KG1 (cell line): ENCODE data around the gene ITPR2.

Experiments
- DNase-seq: peaks from one replicate; lab custom pipeline; 2025; lab: John Stamatoyannopoulos, UW

Gene ITPR2

DNA sequence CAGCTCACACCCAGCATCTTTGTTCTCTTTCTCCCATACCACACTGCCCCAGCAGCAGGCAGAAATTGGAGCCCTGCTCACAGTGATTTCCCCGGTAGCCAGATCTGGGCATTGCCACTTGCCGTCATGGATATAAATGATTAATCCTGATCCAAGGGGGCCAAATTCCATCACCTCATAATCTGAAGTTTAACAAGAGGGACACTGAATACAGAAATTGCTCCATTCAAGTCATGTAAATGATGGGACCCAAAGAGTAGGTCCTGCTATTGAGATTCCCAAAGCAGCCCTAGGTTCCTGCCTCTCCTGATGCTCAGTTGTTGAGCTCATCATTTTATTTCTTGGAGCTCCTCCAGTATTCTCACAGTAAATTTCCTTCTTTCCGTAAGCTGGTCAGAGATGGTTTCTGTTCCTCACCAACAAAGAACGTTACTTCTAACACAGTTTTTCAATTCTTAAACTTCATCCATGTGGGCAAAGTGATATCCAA lies 11.7 kb downstream of the ITPR2 start:
- DNase-seq = no peak

GRCh38 chr12:26818636-26819035 lies 14.4 kb downstream of the ITPR2 start:
- no peak for DNase-seq

DNA sequence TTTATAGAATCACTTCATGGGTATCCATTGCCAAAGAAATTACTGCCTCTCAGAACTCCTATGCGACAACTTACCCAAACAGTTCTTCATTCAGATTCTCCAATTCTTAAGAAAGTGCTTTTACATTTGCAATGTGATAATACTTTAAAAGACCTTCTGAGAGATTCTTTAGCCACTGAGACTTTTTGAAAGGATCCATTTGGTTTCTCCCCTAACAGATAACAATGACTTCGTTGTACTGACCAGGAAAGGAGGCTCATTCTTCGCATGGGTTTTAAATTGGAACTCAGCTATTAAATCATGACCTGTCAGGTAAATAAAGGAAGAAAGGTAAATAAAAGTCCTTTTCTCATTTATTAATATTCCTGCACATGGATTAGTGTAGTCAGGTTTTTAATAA lies 14.8 kb downstream of the ITPR2 start:
- no peak for DNase-seq

DNA sequence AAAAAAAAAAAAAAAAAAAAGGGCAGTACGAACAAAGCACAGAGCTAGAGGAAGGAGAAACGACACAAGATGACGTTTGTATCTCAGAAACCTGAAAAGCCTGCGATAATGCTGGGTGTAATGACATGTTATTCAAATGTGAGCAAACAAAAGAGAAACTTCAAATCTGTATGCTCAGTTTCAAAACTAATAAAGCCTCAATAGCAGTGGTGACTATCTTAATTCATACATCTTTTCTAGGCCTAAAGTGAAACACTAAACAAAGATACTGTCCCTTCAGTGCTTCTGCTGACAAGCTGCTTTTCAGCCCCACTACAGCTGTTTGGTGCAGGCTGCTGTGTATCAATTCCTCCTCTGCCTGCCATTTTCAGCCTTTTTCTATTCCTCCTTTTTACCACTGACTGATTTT lies 15.8 kb downstream of the ITPR2 start:
- no peak for DNase-seq

DNA sequence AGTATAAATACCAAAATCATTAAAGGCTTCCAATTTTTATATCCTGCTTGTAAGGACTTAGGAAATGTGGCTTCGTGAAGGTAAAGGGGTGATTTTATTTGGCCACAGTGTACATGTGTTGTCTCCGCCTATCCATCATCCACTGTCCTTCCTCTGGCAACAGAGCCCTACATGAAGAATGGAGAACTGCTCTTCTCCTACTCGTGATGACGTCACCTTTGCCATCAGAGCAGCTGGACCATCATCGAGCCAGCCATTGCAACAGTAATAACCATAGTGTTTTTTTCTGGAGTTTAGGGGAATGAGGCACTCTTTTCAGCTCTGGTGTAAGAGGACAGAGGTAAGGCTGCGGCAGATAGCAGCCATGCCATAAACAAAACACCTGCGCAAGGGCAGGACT lies 19.2 kb downstream of the ITPR2 start:
- DNase-seq = no peak

DNA sequence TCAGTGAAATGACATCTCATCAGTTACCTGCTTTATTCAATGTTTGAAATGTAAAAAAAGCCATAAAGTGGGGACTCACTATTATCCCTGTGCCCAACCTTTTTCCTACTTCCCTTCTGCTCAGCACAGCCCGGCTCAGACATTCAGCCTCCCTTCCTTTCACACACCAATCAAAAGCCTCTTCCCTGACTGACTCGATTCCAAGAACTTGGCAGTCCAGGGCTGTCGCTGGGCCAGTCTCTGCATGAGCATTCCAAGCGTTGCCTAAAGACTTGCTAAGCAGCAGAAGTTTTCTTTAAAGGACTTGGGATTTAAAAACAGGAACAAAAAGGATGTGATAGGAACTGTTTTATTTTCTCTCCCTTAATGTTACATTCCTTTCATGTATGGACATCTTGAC lies 22.7 kb downstream of the ITPR2 start:
- DNase-seq = no peak

DNA sequence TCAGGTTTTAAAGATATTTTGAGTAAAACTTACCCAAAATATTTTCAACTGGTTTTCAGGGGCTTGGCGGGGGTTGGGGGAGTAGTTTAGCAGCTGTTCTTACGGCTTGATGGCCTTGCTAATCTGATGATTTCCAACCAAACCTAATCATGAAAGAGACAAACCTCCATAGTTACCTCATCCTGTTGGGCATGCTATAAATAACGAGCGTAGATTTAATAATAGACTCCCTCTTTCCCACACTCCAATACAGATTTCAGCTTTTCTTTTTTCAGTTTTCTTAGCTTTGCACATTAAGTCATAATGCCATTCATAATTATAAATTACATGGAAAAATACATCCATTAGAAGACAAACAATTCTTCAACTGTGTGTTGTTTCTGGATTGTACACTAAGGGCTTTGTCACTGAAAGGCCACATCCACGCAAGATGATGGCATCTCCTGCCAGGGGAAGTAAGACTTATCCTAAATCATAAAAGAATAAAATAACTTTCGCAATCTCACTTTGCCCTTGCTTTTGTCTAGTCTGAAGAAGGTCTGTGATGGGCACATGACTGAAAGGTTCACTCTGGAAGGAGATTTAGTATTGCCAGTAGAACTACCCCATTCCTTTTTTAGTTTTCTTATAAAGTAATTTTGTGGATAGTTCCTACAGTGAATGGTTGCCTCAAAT lies 23.2 kb downstream of the ITPR2 start:
- no peak for DNase-seq

- DNase-seq = no peak
Measured at GRCh38 chr12:26808766-26809476, 24.1 kb downstream of the ITPR2 start.

DNA sequence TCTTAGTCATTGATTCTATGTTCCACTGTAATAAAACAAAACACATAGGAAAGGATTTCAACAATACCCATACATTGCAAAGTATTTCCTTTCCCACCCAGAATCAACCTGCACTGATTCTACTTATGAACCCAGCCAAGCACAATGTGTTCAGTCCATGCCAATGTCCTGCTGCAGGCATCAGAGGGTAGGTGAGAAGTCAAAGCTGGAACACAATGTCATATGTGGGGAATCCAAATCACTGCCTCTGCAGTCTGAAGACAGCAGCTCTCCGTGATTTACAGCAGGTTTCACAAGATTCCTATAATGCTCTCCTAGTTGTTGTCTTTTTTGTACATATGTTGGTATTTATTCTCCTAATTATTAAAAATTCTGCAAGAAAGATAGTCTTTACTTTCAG lies 25.7 kb downstream of the ITPR2 start:
- no peak for DNase-seq

DNA sequence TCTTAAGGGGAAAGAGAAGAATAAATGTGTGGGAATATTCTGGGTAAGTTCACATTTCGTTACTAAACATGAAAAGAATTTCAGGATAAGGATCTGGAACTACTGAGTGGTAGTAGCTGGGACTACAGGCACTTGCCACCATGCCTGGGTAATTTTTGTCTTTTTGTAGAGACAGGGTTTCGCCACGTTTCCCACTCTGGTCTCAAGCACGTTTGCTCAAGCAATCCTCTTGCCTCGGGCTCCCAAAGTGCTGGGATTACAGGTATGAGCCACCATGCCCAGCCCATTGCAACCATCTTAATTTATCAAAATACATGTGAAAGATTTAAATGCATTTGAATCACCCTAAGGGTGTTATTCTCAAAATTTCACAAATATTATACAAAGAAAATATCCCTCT lies 26.4 kb downstream of the ITPR2 start:
- no peak for DNase-seq

DNA sequence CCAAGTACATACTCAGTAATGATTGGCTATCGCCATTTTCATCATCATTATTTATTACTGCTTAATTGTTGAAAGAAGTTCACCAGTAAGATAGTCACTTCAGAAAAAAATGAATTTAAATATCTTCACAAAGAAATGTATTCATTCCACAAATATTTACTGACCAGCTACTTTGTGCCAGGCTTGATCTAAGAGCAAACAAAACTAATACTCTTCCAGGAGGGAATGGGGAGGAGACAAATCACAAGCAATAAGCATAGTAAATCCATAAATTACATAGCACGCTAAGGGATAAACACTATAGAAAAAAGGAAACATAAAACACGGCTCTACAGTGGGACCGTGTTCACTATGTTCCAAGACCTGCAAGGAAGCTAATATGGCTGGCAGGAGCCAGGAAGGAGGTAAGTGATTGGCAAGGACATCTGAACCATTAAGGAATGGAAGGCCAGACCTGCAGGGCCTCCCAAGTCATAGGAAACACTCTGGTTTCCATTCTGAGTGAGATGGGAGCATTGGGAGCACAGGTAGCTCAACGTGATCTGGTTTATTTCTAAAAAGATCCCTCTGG lies 27.5 kb downstream of the ITPR2 start:
- DNase-seq = no peak

GRCh38 chr12:26803552-26803951 lies 29.4 kb downstream of the ITPR2 start:
- no peak for DNase-seq

GRCh38 chr12:26801486-26801885 lies 31.5 kb downstream of the ITPR2 start:
- DNase-seq = no peak

DNA sequence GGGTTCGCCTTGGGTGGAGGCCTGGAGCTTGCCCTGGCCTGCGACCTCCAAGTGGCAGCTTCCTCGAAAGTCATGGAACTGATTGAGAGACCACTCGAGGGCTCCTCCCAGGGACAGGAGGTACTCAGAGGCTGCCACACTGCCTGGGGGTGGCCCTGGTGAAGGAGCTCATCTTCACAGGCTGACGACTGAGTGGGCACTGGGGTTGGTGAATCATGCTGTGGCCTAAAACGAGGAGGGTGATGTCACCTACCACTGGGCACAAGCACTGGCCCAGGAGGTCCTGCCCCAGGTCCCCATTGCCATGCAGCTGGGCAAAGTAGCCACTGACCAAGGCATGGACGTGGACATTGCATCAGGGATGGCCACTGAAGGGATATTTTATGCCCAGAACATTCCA lies 32.1 kb downstream of the ITPR2 start:
- DNase-seq = no peak

DNA sequence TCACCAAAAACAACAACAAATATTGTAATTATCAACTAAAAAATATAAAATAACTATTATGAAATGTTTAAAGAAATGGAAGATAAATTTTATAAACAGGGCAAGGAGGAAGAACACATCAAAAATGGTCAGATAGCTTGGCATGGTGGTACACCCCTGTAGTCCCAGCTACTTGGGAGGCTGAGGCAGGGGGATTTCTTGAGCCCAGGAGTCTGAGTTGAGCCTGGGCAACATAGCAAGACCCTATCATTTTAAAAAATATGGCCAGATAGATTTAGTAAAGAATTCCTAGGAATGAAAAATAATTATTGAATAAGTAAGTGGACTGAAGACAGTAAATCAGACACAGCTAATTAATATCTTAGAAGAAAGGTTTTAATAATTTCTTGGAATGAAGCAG lies 32.6 kb downstream of the ITPR2 start:
- no peak for DNase-seq

- DNase-seq = no peak
Measured at GRCh38 chr12:26799741-26800140, 33.3 kb downstream of the ITPR2 start.

DNA sequence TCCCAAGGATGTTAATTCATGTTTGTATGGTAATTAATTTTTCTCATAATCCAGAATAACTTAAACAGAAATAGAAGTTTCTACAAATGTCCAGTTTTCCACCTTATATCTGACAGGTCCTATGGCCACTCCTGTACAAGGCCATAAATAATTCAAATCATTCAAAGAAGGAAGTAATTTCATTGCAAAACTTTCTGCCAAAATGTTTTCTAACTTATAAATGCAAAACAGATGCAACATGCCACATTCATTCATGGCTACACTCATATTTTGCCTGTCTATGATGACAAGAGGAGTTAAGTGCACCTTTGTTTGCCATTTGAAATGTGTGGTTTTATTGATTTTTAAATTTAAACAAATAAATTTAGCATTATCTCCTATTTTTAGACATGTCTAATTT lies 34.4 kb downstream of the ITPR2 start:
- DNase-seq = no peak

- no peak for DNase-seq
Measured at GRCh38 chr12:26798023-26798422, 35.0 kb downstream of the ITPR2 start.

- no peak for DNase-seq
Measured at GRCh38 chr12:26795910-26796309, 37.1 kb downstream of the ITPR2 start.

DNA sequence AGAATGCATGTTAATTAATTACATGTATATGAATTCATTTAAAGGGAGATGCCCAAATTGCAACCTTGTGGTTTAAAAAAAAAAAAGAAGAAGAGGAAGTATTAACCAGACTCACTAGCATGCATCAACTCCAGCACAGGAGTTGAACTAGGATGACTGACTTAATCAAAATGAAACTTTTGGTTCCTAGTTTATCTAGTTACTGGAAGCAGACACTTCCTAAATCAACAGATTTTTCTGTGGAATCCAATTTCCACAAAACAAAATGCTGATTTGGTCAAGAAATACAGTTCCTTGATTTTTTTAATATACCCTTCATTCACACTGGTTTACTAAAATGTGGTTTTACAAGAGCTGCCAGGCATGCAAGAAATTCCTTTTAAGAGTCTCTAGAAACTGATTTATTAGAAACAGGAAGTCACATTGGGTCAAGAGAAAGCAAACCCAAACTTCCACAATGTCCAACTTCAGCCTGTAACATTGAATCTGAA lies 41.6 kb downstream of the ITPR2 start:
- no peak for DNase-seq

DNA sequence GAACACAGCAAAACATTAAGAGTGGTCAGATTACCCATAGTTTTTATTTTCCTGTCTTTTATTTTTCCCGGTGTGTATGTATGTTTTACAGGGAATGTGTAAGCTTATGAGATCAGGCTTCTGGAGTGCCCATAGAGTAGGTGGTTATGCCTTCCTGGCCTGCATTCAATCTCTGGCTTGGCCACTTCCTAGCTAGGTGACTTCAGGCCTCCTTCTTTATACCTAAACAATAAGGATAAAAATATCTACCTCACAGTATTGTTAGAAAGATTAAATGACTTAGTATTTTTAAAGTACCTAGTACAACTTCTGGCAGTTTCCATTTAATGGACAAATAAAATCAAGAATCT lies 42.4 kb downstream of the ITPR2 start:
- DNase-seq = no peak

- no peak for DNase-seq
Measured at GRCh38 chr12:26789731-26790644, 43.0 kb downstream of the ITPR2 start.
